Eye (tissue), 1 donor: ENCODE measurements around the gene PRR18.

ENCODE experiments used
- DNase-seq: peaks from one replicate; pipeline ENCODE4 v3.0.0-alpha.2; 2015

The PRR18 gene

GRCh38 chr6:166333172-166333995 is 25.2 kb upstream of the PRR18 start:
- no peak for DNase-seq

- DNase-seq: no peak
These were observed 23.6 kb upstream of the PRR18 start for GRCh38 chr6:166331503-166332415.

- DNase-seq: peak; percentile 9
These were observed 22.4 kb upstream of the PRR18 start for GRCh38 chr6:166330612-166331011.

- no peak for DNase-seq
These were observed 17.3 kb upstream of the PRR18 start for GRCh38 chr6:166325383-166326042.

GRCh38 chr6:166323395-166323794 is 15.2 kb upstream of the PRR18 start:
- no peak for DNase-seq

- no peak for DNase-seq
These were observed 10.7 kb upstream of the PRR18 start for GRCh38 chr6:166318649-166319600.

GRCh38 chr6:166318227-166318626 is 10.0 kb upstream of the PRR18 start:
- peak; percentile 12 for DNase-seq

GRCh38 chr6:166317261-166318212 is 9.3 kb upstream of the PRR18 start:
- DNase-seq: no peak

- DNase-seq: no peak
These were observed 7.2 kb upstream of the PRR18 start for GRCh38 chr6:166315436-166315835.

GRCh38 chr6:166314454-166314853 is 6.3 kb upstream of the PRR18 start:
- no peak for DNase-seq

GRCh38 chr6:166313255-166314070 is 5.3 kb upstream of the PRR18 start:
- peak; percentile 69 for DNase-seq

GRCh38 chr6:166312832-166313231 is 4.6 kb upstream of the PRR18 start:
- no peak for DNase-seq

GRCh38 chr6:166310634-166311033 is 2.4 kb upstream of the PRR18 start:
- no peak for DNase-seq

- DNase-seq: no peak
These were observed 1.8 kb upstream of the PRR18 start for GRCh38 chr6:166309977-166310376.

- DNase-seq: no peak
These were observed 787 bp upstream of the PRR18 start for GRCh38 chr6:166308769-166309589.

GRCh38 chr6:166307082-166308032 is 835 bp downstream of the PRR18 start:
- peak; percentile 76 for DNase-seq

GRCh38 chr6:166306378-166307081 is 1.7 kb downstream of the PRR18 start:
- peak; percentile 40 for DNase-seq
